Measurements from ENCODE around the gene ZDHHC14.

Gene ZDHHC14

DNA sequence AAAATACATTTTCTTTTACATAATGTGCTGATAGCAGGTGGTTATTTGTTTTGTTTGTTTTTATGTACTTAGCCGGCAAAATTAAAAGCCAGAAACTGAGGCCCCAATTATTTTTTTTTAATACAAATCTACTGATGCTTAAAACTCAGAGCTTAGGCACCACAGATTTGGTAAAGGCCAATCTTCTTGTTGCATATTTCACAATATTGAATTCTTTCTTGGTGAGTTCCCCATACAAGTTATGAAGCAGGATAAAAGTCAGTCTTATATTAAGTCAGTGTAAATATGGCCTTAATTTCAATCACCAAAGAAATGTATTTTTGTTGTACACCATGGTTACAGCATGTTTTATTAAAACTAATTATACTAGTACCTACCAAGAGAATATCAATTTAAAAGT, 16.3 kb upstream of the ZDHHC14 start:
- Histone ChIP-seq H3K4me1 (no peaks in the 10 kb centered on the region), H3K27me3 (peaks cover 0 to 5% of the 10 kb centered on the region in 2 donors), H3K9me3 (no peaks in the 10 kb centered on the region), H3K4me3 (no peak overlapping the region), H3K27ac (no peak overlapping the region), H3K36me3 (no peaks in the 10 kb centered on the region)
- intact Hi-C loops (cut with DNase I; ENCODE audit: low total_unique reads) = no loop called here
- TF ChIP-seq, protein P1, sequence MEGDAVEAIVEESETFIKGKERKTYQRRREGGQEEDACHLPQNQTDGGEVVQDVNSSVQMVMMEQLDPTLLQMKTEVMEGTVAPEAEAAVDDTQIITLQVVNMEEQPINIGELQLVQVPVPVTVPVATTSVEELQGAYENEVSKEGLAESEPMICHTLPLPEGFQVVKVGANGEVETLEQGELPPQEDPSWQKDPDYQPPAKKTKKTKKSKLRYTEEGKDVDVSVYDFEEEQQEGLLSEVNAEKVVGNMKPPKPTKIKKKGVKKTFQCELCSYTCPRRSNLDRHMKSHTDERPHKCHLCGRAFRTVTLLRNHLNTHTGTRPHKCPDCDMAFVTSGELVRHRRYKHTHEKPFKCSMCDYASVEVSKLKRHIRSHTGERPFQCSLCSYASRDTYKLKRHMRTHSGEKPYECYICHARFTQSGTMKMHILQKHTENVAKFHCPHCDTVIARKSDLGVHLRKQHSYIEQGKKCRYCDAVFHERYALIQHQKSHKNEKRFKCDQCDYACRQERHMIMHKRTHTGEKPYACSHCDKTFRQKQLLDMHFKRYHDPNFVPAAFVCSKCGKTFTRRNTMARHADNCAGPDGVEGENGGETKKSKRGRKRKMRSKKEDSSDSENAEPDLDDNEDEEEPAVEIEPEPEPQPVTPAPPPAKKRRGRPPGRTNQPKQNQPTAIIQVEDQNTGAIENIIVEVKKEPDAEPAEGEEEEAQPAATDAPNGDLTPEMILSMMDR (IDR thresholded peaks at IDR 0.05) = no peak
- DNase-seq = no peak

DNA sequence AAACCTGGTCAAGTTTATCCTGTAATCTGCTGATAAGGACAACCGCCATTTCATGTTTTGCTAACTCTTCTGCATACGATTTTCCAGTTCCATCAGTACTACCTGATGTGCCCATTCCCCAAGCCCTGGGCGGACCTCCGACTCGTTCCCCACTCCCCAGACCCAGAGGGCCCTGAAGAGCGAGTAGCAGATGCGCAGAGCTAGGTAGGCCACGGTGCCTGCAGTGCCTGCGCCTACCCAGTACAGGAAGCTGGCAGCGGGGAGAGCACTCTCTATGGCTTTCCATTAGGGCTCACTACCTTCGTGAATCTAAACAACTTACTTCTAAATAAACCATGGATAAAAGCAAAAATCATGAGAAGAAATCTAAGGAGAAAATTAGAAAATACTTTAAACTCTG, 14.3 kb upstream of the ZDHHC14 start:
- no peaks in the 10 kb centered on the region for H3K9me3 ChIP-seq
- no peak overlapping the region for H3K27ac ChIP-seq
- no peaks in the 10 kb centered on the region for H3K4me1 ChIP-seq
- H3K4me3 ChIP-seq = no peak overlapping the region
- H3K27me3 ChIP-seq = peaks cover 0 to 5% of the 10 kb centered on the region in 2 donors
- DNase-seq = no peak
- H3K36me3 ChIP-seq = no peaks in the 10 kb centered on the region
- intact Hi-C loops (cut with DNase I; ENCODE audit: low total_unique reads) = no loop called here
- TF ChIP-seq, protein P1 (IDR thresholded peaks at IDR 0.05) = no peak

DNA sequence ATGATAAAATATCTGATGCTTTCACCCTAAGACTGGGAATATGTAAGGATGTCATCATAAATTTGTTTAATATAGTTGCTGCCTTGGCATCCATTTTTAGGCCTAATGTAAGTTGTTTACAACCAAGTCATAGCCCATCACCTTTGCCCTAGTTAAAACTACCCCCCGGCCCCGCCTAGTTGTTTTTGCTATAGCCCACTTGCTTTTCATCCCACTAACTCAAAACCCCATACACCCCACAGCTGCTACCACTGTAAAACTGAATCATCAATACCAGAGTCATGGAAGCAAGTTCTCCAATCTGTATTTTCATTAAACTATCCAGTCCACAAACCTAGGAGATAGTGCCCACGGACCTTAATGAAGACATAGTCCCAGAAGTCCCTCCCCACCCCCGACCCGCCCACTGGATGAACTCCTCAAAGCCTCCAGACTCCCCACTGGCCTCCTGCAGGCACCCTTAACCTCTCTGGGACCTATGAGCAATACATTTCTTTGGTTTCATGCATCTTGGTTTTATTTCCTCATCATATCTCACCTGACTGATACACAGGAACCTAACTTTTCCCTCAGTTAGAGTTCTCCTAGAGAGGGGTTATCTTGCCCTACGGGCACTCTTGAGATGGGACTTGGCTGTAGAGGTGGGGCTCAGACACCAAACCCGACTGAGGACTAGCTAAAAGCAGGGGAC, 12.5 kb upstream of the ZDHHC14 start:
- Histone ChIP-seq H3K4me1 (no peaks in the 10 kb centered on the region), H3K27ac (no peak overlapping the region), H3K27me3 (peaks cover 0 to 5% of the 10 kb centered on the region in 2 donors), H3K4me3 (no peak overlapping the region), H3K36me3 (no peaks in the 10 kb centered on the region), H3K9me3 (no peaks in the 10 kb centered on the region)
- no peak for DNase-seq
- intact Hi-C loops (cut with DNase I; ENCODE audit: low total_unique reads) = no loop called here
- TF ChIP-seq, protein P1 (IDR thresholded peaks at IDR 0.05) = no peak

DNA sequence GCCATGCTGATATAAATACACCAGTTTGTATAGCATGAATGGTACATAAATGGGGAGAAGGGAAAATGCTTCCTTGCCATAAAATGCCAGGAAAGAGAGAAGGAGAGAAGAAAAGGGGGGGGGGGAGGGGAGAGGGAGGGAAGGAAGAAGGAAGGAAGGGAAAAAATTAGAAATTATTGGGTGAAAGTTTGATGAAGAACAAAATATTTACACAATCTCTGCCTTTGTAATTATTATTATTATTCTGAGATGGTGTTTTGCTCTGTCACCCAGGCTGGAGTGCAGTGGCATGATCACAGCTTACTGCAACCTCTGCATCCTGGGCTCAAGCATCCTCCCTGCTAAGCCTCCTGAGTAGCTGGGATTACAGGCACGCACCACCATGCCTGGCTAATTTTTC, 10.2 kb upstream of the ZDHHC14 start:
- Histone ChIP-seq H3K4me1 (no peaks in the 10 kb centered on the region), H3K36me3 (no peaks in the 10 kb centered on the region), H3K9me3 (no peaks in the 10 kb centered on the region), H3K4me3 (no peak overlapping the region), H3K27ac (no peak overlapping the region), H3K27me3 (peaks cover 0 to 5% of the 10 kb centered on the region in 2 donors)
- TF ChIP-seq, protein P1 (IDR thresholded peaks at IDR 0.05) = no peak
- DNase-seq = no peak
- intact Hi-C loops (cut with DNase I; ENCODE audit: low total_unique reads) = no loop called here

DNA sequence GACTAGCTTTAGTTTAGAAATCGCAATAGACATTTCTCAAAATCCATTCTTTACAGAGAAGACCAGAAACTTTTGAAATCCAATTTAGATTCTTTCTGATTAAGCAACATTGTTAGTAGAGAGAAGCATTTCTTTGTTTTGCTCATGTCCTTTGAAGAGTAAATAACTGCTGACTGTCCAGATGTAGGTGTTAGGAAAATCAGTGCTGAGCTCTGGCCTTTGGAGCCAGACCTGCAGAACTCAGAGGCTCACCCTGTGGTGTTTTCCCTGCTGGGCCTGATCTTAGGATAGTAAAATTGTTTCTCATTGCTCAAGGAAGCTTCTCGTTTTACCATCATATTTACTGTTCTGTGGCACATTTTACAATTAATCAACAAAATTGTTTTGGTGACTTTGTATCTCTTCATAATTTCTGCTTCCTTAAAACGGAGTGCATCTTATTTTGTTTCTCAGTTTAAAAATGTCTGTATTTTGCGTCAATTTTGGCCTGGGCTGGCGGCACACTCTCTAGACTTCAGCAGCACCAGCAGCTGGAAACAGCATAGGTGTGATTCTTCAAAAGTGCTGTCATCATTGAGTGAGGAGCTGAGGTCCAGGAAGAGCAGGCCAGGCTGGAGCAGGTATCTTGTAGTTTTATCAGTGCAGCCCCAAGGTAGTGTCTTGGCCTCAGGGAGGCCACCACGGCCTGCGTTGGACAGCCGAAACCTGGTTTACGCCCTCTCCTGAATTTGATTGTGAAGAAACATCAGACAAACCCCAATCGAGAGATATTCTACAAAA, 8.3 kb upstream of the ZDHHC14 start:
- DNase-seq = no peak
- Histone ChIP-seq H3K27ac (no peak overlapping the region), H3K36me3 (no peaks in the 10 kb centered on the region), H3K9me3 (no peaks in the 10 kb centered on the region), H3K4me3 (no peak overlapping the region), H3K4me1 (no peaks in the 10 kb centered on the region), H3K27me3 (no peaks in the 10 kb centered on the region)
- intact Hi-C loops (cut with DNase I; ENCODE audit: low total_unique reads) = no loop called here
- TF ChIP-seq, protein P1 (IDR thresholded peaks at IDR 0.05) = no peak

All from tibial artery (tissue), 4 donors.